Panc1 (cell line): Measurements from ENCODE around the gene APCDD1L.

Experiments used
- CTCF ChIP-seq: fragments of 450-650 bp; IDR thresholded peaks from 2 replicates; pipeline ENCODE4 v1.5.1; 2017; ENCODE audit warnings: mild to moderate bottlenecking
- POLR2AphosphoS5 ChIP-seq: IDR thresholded peaks from 2 replicates; pipeline ENCODE4 v1.6.1; 2012; ENCODE audit warnings: mild to moderate bottlenecking, low read depth, low read length, moderate library complexity
- SIN3A ChIP-seq: IDR thresholded peaks from 2 replicates; pipeline ENCODE4 v1.6.1; 2012; ENCODE audit warnings: low read depth, mild to moderate bottlenecking, low read length, moderate library complexity, borderline replicate concordance; ENCODE audit not compliant: insufficient read depth
- TCF7L2 ChIP-seq: IDR thresholded peaks from 2 replicates; pipeline ENCODE4 v1.6.1; 2011; ENCODE audit warnings: mild to moderate bottlenecking, low read depth, low read length, inconsistent platforms
- TF ChIP-seq, protein P1 (sequence below), 2 experiments: IDR thresholded peaks; 2 replicates each; pipeline ENCODE4 v1.6.1; 2011 to 2012; ENCODE audit warnings: low read depth in 2 of 2, control low read depth in 1 of 2, low read length in 1 of 2, mild to moderate bottlenecking in 1 of 2, moderate library complexity in 1 of 2; ENCODE audit not compliant: insufficient read depth in 1 of 2

DNA sequence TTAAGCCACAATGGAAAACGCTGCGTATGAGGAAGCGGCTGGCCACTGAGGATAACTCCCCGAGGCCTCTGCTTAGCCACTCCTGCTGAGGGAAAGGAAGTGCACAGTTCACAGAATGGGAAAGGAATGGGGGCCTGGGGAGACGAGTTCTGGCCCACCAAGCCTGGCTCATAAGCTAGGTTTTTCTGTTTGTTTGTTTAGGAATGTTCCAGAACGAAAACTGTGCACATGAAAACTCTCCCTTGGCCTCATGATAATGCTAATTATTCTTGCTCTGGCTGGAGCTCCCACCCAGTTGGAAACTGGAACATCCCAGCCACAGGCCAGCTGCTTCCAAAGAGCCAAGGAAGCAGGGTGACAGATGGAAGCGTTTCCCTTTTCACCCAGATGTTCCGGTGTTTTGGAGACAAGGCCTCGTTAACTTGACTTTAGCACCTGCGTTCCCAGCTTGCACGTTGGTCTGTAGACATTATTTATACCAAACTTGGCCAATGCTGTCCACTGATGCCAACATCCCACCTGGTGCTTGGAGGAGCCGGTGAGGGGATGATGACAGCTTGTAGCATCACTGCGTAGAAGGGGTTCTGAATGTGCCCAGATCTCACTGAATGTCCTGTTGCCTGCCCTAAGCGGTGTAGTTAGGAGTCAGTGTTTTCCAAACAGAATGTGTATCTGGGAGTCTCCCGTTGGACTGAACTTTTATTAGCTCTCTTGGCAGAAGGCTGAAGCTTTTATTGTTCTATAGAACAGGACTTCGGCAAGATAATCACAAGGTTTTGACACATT, 34.5 kb downstream of the APCDD1L start:
- TF ChIP-seq CTCF (no peak), POLR2AphosphoS5 (no peak), SIN3A (no peak), TCF7L2 (no peak)
- TF ChIP-seq, protein P1, sequence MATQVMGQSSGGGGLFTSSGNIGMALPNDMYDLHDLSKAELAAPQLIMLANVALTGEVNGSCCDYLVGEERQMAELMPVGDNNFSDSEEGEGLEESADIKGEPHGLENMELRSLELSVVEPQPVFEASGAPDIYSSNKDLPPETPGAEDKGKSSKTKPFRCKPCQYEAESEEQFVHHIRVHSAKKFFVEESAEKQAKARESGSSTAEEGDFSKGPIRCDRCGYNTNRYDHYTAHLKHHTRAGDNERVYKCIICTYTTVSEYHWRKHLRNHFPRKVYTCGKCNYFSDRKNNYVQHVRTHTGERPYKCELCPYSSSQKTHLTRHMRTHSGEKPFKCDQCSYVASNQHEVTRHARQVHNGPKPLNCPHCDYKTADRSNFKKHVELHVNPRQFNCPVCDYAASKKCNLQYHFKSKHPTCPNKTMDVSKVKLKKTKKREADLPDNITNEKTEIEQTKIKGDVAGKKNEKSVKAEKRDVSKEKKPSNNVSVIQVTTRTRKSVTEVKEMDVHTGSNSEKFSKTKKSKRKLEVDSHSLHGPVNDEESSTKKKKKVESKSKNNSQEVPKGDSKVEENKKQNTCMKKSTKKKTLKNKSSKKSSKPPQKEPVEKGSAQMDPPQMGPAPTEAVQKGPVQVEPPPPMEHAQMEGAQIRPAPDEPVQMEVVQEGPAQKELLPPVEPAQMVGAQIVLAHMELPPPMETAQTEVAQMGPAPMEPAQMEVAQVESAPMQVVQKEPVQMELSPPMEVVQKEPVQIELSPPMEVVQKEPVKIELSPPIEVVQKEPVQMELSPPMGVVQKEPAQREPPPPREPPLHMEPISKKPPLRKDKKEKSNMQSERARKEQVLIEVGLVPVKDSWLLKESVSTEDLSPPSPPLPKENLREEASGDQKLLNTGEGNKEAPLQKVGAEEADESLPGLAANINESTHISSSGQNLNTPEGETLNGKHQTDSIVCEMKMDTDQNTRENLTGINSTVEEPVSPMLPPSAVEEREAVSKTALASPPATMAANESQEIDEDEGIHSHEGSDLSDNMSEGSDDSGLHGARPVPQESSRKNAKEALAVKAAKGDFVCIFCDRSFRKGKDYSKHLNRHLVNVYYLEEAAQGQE (IDR thresholded peaks at IDR 0.05; ENCODE audit: insufficient read depth in 1 of 2, low read depth in 2 of 2, low read length in 1 of 2), result no peak
